G401 (cell line): ENCODE data around the gene EPHA4. TPM values are rescaled to one million over a fixed set of nuclear protein-coding genes. Genes with fewer than 3 reads are reported as not detected.

Experiments used
- DNase-seq: peaks from one replicate; pipeline ENCODE4 v3.0.0-alpha.2; 2015; ENCODE audit warnings: low spot score
- in situ Hi-C: cut with HindIII; loops from 2 replicates; pipeline ENCODE4 v1.10.0; 2016; ENCODE audit warnings: low sequenced_read_pairs, mixed read lengths
- total RNA-seq: library from RNA; depleted of rRNA; stranded (reverse); fragments of >200 nt; shearing (Covaris generic); gene quantifications from 2 replicates; pipeline ENCODE4 v1.2.3, GENCODE V29; 2014; rRNA removed

The EPHA4 gene
- not detected in 2 replicates for total RNA-seq

DNA sequence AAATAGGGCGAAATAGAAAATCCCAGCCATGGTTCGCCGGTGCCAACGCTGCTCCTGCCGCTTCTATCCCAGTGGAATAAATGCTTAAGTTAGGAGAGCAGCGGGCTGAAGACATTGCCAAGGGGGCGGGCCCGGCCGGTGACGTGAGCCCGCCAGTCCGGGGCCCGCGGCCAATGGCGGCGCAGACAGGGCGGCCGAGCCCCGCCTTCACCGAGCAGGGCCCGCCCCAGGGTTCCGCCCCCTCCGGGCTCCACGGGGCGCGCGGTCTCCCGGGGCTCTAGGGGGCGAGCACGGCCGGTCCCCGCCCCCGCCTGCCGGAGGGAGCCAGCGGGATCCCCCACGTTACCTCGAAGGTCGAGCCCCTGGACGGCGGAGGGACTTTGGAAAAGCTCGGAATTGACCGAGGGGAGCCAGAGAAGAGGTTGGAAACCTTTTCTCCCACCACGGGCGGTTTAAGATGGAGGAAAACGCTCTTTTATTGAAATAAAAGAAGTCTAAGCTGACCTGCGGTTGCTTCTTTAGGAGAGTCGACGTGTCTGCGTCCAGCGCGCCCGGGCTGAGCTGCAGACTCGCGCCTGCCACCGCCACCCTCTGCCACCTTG is at the start of gene EPHA4:
EPHA4 (minus strand) TSS at position 86 of the 602 bp plus-strand sequence; CDS start at position 30, 56 bp downstream.
- in situ Hi-C loops, result no loop called here
- DNase-seq, result peak; percentile 89

DNA sequence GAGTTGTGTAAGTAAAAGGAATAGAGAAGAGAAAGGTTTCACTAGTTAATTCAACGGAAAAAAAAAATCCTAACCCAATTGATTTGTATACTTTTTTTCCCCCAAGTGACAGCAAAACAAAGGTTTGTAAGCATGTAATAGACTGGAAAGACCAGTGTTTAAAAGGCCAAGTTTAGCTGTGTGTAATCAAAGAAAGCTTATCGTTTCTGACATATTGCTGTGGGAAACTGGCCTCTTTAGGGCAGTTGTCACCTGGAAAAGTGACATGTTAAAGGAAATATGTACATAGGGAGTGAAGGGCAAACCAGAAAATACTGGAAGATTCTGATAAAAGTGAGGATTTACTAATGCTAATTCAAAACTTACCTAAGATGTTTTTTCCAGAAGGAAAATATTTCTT is 45.9 kb upstream of the EPHA4 start:
- in situ Hi-C loops, result no loop called here
- no peak for DNase-seq

DNA sequence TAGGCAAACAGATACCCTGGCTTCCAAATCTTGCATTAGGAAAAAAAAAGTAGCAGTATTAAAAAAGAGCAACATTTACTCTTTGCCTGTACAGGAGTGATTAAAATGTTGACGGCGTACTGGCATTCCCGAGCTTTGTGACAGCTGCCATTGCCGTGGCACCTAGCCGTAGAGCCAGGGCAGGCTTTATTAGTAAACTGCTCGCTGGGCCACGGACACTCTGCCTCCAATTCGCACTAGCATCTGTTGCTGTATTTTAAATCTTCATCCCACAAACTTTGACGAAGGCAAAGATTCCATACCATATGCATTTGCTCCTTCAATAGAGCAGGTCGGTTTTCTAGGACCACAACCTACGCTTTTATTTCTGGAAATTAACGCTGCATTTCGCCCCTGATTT is 44.5 kb upstream of the EPHA4 start:
- in situ Hi-C loops, result no loop called here

DNA sequence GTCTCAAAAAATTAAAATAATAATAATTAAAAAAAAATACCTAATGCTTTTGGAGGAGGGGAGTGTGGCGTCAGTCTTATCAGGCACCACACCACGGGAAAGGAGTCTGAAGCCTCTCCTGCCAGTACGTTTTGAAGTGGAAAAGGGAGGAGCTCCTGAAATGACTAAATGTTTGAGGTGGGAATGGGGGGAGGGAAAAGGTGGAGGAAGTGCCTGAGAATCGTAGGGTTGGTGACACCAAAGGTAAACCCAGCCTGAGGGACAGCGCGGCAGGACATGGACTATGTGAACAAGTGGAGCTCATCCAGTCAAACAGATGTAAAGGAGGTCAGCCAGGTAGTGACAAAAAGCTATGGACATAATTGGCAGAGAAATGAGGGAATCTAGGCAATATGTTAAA is 42.2 kb upstream of the EPHA4 start:
- in situ Hi-C loops, result no loop called here

More for the DNA sequence above, 44.5 kb upstream of the EPHA4 start:
- no peak for DNase-seq

DNA sequence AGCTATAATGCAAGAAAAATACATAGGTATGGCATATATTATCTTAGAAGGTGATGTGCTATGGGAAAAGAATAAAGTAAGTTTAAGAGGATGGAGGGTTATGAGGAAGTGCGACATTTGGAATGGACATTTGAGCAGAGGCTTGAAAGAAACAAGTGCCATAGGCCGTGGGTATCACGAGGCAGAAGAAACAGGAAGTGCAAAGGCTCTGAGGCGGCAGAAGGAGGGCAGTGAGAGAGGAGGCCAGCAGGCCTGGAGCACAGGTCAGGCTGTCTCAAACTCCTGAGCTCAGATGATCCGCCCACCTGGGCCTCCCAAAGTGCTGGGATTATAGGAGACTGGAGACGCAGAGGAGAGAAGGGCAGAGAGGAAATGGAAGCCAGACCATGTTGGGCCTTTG is 40.7 kb upstream of the EPHA4 start:
- no peak for DNase-seq
- in situ Hi-C loops, result no loop called here

More for the DNA sequence above, 42.2 kb upstream of the EPHA4 start:
- DNase-seq, result no peak

DNA sequence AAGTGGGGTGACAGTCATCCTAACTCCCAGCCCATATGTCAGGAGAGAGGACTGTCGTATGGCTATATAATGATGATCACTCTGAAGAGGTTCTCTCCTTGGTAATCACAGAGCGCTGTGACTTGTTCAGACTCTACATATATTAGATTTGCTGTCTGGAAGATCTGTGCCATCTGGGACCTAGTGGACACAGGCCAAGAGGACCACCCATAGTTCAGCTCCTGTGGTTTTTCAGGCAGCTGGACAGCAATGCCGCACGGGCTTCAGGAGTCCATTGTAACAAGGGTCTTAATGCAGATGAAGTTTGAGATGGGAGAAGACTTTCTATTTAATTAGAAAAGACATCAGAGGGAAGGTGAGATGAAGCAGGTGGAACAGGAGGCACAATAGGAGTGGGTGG is 40.1 kb upstream of the EPHA4 start:
- in situ Hi-C loops, result no loop called here
- DNase-seq, result no peak

DNA sequence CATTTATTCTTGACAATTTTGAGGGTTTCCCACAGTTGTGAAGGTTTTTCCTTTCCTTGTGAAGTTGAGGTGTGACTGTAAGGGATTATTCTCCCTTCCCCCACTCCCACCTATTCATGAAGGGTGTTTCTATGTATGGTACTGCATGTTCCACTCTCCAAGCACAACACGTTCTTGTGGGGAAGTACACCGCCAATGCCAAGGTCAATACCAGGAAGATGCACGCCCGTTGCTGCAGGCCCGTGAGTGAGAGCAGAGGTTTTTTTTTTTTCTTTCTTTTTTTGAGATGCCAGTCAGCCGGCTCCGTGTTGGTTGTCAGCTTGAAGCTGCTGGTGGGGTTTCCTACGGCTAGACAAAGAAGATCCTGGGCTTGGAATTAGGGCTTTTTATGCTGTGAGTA is 38.6 kb upstream of the EPHA4 start:
- DNase-seq, result no peak
- in situ Hi-C loops, result no loop called here

DNA sequence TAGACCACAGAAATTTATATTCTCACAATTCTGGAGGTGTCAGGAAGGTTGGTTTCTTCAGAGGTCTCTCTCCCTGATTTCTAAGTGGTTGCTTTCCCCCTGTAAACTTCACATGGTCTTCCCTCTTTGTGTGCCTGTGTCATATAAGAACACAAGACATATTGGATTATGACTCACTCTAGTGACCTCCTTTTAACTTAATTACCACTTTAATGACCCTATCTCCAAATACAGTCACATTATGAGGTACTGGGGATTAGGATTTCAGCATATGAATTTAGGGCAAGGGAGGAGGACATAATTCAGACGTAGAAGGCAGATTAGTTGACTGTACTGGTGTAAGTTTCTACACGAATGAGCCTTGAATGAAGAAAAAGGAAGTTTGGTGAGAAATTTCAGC is 38.2 kb upstream of the EPHA4 start:
- DNase-seq, result no peak
- in situ Hi-C loops, result no loop called here

DNA sequence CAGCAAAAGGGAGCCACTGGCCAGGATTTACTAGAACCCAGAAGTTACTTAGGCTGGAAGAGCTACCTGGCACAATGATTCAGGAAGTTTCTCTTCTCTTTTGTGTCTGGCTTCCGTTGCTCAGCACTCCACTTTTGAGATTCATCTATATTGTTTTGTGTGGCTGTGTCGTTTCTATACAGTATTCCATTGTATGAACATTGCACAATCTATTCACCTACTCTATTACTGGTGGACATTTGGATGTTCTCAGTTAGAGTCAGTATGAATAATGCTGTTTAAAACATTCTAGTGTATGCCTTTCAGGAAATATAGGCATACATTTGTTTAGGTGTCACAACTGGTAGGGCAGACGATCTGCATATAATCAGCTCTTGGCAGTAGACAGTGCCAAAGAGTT is 36.3 kb upstream of the EPHA4 start:
- in situ Hi-C loops, result no loop called here
- no peak for DNase-seq

DNA sequence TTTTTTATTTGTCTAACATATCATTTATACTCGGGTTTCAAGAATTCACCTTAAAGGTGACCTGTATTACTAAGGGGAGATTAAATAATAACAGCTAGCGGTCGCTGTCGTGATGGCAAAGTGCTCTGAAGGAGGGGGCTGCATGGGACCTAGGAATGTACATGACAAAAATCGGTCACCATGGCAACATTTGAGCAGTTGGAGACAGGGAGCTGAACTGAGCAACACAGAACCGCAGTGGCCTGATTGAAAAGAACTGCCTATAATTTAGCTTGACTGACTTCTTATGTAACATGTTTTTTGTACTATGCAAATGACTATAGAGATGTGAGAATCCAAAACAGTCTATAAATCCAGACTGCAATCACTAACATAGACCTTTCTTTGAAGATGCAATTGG is 34.3 kb upstream of the EPHA4 start:
- DNase-seq, result peak; percentile 31
- in situ Hi-C loops, result no loop called here

DNA sequence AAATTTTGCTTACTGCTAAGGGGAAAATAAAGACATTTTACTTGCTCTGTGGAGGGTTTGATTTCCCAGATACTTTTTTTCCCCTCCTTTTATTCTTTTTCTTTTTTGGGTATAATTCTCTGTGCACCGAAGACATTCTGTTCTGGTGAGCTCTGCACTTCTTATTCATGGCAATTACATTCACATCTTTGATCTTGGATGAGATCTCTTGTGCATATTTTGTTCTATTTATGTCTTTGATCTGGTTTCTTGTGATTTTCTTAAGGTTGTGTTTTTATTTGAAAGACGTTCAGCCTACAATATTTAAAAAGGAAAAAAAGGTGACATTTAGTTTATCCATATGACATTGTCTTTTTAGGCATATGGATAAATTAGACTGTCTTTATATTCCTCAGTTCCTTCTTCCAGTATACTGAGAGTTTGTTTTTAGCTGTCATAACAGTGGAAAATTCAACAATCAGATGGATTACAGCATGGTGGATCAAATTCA is 33.7 kb upstream of the EPHA4 start:
- no peak for DNase-seq
- in situ Hi-C loops, result no loop called here

DNA sequence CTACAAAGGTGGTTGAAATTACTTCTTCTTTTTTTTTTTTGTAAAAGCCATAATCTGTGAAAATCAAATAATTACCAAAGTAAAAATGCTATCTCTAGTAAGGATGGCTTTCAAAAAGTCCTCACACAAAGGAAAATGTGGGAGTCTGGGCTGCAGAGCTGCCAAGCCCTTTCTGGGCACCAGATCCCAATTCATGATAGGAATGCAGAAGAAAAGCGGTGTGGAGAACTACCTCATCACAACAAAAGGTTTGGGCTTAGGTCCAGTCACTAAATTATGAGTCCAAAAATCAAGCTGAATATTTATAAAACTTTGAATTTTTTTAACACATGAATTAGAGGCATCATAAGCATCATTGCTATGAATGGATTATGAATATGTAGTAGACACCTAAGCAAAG is 30.8 kb upstream of the EPHA4 start:
- no peak for DNase-seq
- in situ Hi-C loops, result no loop called here

DNA sequence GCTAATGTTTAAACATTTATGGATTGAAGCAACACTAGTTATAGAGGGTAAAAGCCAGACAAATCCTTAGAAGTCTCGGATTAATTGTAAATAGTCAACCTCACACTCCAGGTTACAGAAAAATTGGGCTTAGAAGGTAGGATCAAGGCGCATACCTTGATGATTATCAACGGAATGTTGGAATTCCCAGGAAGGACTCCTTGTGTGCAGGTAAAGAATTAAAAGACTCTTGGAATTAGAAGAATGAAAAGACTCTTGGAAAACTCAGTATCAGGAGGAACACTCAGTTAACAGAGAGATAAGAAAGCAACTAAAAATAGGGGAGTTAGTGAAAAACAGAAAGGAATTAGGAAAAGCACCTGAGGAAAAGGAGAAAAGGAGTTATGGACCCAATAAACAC is 29.3 kb upstream of the EPHA4 start:
- no peak for DNase-seq
- in situ Hi-C loops, result no loop called here

DNA sequence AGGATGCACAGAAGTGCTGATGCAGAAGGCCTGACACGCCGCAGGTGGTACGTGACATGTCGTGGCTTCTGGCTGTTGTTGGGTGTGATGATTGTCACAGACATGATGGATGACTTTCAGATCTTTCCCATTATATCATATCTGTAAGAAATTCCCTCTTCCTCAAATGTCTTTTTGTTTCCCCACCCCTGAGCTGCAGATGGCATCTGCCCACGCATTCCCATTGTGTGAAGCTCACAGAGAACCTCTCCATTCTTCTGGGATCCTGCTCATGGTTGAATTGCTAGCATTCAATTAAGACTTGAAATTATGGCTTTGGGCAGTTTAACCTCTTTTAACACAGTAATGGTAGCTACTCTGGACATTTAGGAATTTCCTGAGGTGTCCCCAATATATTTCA is 28.3 kb upstream of the EPHA4 start:
- no peak for DNase-seq
- in situ Hi-C loops, result no loop called here

DNA sequence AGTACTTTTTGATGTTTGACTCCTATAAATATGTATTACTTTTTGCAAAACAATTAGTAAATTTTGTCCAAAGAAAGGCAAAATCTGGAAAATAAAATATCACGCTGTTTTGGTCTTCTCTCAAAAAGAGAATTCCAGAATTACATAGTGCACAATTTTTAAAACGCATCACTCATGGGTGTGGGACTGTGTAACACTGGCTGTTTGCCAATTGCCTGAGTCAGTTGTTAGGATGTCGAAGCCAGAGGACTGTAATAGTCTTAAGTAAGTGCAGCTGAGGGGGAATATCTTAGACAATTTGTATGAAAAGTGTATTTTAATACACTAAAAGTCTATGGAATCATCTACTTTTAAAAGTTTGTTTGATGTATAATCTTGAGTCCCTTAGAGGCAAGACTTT is 24.1 kb upstream of the EPHA4 start:
- DNase-seq, result no peak
- in situ Hi-C loops, result no loop called here

DNA sequence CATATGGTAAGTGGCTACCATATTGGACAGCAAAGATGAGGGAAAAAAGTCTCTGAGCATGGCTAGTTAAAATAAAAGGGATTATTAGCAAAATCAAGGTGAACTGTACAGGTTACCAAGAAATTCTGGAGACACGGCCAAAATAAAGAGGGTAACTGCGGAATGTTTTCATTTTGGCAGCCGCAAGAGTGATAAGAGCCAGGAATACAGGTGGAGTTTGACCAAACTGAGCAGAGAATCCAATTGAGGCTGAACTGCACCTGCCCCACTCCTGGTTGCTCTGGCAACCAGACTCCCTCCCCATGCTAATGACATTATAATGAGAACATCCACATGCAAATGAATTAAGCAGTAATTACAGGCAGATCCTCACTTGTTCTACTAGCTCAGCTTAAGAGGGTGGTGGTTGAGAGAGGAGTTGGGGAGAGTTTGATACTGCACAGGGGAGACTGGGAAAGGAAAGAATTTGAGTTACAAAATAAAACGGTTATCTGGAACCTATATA is 18.8 kb upstream of the EPHA4 start:
- in situ Hi-C loops, result no loop called here
- DNase-seq, result no peak

DNA sequence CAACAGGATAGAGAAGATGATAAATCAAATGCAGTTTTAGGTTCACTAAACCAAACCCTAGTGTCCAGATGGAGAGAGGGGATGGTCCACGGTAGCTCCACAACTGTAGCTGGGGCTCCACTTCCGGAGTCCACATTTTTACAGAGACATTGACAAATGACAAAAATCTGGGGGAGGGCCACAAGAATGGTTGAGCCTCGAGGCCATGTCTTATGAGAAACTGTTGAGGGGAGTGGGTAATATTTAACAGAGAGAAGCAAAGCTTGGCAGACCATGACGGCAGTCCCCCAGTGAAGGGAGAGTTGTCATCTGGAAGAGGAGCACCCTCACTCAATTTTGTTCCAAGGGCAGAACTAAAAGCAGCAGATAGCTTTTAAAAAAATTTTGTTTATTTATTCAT is 17.6 kb upstream of the EPHA4 start:
- in situ Hi-C loops, result no loop called here
- no peak for DNase-seq

DNA sequence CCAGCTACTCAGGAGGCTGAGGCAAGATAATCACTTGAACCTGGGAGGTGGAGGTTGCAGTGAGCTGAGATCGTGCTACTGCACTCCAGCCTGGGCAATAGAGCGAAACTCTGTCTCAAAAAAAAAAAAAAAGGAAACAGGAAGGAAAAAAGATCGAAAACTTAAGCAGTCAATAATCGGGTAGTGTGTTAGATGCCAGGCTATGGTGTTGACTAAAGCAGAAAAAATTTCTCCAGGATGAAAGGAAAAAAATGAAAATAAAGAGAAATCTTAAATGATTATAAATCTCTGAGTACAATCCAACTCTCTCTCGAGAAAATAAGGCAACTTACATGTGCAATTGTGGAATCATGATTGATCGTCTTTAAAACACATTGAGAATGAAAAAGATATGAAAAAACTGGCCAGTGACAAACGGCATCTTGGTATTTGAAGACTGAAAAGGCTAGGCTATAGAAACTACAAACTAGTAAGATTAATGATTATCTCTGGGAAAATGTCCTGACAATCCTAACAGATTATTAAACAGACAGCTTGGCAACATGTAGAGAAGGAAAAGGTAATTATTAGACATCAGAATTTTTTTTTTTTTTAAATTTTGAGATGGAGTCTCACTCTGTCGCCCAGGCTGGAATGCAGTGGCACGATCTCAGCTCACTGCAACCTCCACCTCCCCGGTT is 16.3 kb upstream of the EPHA4 start:
- no peak for DNase-seq
- in situ Hi-C loops, result no loop called here

DNA sequence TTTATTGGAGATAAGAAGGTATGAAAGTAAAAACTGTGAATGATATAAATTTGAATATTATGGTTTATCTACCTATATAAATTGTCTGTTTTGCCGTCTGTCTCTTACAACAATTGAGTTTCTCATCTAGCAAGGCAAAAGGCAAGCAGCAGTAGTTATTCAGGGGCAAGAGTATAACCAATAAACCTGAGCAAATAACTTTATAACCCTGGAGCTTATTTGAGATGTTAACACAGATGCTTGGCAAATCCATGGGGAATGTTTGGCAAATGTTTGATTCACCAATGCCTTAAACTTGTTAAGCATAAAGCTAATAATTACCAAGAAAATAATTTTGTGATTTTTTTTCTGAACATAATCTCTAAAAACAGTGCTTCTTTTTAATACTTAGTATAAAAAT is 9.9 kb upstream of the EPHA4 start:
- in situ Hi-C loops, result no loop called here
- DNase-seq, result no peak

DNA sequence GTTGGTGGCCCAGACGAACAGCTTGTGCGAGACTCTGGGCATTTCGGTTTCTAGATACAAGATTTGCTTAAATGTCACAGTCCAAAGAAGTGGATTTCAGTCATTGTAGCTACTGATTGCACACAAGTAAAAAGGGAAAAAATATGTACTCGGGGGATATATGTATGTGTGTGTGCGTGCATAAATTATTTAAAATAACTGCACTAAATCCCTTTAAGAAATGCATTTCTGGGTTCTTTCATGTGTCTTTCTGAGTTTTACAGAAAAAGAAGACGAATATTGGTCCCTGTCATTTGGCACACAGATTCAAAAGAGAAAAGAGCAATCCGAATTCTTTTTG is 2.1 kb upstream of the EPHA4 start:
- no peak for DNase-seq
- in situ Hi-C loops, result no loop called here
